GM23338 (cell line): ENCODE measurements around the gene RAD51D. TPM values are rescaled to one million over a fixed set of nuclear protein-coding genes. Genes with fewer than 3 reads are reported as not detected.

Experiments used
- ATAC-seq: fragments of 200-7000 bp; cut with Tn5 transposase; 3 replicates; pipeline ENCODE4 v1.9.1; 2020
- DNase-seq: peaks from one replicate; pipeline ENCODE4 v3.0.0-alpha.2; 2015; ENCODE audit warnings: low spot score
- H2AFZ ChIP-seq: fragments of 200-600 bp; sonication (generic); 2 replicates; pipeline ENCODE4 v1.8.0; 2016; ENCODE audit warnings: antibody characterized with exemption, mild to moderate bottlenecking, moderate library complexity
- H3F3A ChIP-seq: fragments of 200-600 bp; sonication (generic); replicated peaks from 2 replicates; pipeline ENCODE4 v1.8.0; 2017; ENCODE audit warnings: antibody characterized with exemption, mixed run types, low read depth
- H3K27ac ChIP-seq: fragments of 200-600 bp; sonication (generic); 2 replicates; pipeline ENCODE4 v1.6.1; 2016; ENCODE audit warnings: low read depth
- H3K27me3 ChIP-seq: fragments of 200-600 bp; sonication (generic); 2 replicates; pipeline ENCODE4 v1.8.0; 2016; ENCODE audit warnings: mild to moderate bottlenecking, mixed run types, moderate library complexity; ENCODE audit not compliant: insufficient read depth
- H3K36me3 ChIP-seq: fragments of 200-600 bp; sonication (generic); 2 replicates; pipeline ENCODE4 v1.8.0; 2016; ENCODE audit warnings: mild to moderate bottlenecking; ENCODE audit not compliant: insufficient read depth
- H3K4me1 ChIP-seq: fragments of 200-600 bp; sonication (generic); 2 replicates; pipeline ENCODE4 v1.8.0; 2016; ENCODE audit warnings: mild to moderate bottlenecking, moderate library complexity; ENCODE audit not compliant: insufficient read depth
- H3K4me2 ChIP-seq: fragments of 200-600 bp; sonication (generic); 2 replicates; pipeline ENCODE4 v1.7.1; 2017; ENCODE audit warnings: mixed run types
- H3K4me3 ChIP-seq: fragments of 200-600 bp; sonication (generic); 2 replicates; pipeline ENCODE4 v1.6.1; 2016; ENCODE audit warnings: mixed run types
- H3K79me2 ChIP-seq: fragments of 200-600 bp; sonication (generic); replicated peaks from 2 replicates; pipeline ENCODE4 v1.8.0; 2017; ENCODE audit warnings: mild to moderate bottlenecking; ENCODE audit not compliant: insufficient read depth
- H3K9me2 ChIP-seq: fragments of 200-600 bp; sonication (generic); 2 replicates; pipeline ENCODE4 v1.8.0; 2017; ENCODE audit not compliant: insufficient read depth
- H4K20me1 ChIP-seq: fragments of 200-600 bp; sonication (generic); replicated peaks from 2 replicates; pipeline ENCODE4 v1.8.0; 2017; ENCODE audit warnings: mild to moderate bottlenecking; ENCODE audit not compliant: insufficient read depth
- H3K27ac Mint-ChIP-seq: 2 replicates; pipeline ENCODE4 v1.8.0; 2020; ENCODE audit warnings: inconsistent platforms, mild to moderate bottlenecking, moderate library complexity, mixed read lengths
- H3K27me3 Mint-ChIP-seq: 3 replicates; pipeline ENCODE4 v1.8.0; 2022; ENCODE audit warnings: low read depth, mild to moderate bottlenecking, moderate library complexity, mixed read lengths, inconsistent platforms; ENCODE audit not compliant: insufficient read depth, poor library complexity
- H3K36me3 Mint-ChIP-seq: 3 replicates; pipeline ENCODE4 v1.8.0; 2021; ENCODE audit warnings: low read depth, mild to moderate bottlenecking, inconsistent platforms, moderate library complexity, mixed read lengths
- H3K4me1 Mint-ChIP-seq: 3 replicates; pipeline ENCODE4 v1.8.0; 2020; ENCODE audit warnings: mild to moderate bottlenecking, inconsistent platforms, mixed read lengths
- H3K4me3 Mint-ChIP-seq: 3 replicates; pipeline ENCODE4 v1.8.0; 2021; ENCODE audit warnings: moderate library complexity, mild to moderate bottlenecking, inconsistent platforms, mixed read lengths
- H3K9me3 Mint-ChIP-seq: 3 replicates; pipeline ENCODE4 v1.8.0; 2020; ENCODE audit warnings: moderate library complexity, mild to moderate bottlenecking, inconsistent platforms, mixed read lengths
- CREB1 ChIP-seq: fragments of 250-450 bp; sonication (Bioruptor Pico); IDR thresholded peaks from 2 replicates; pipeline ENCODE4 v1.5.0; 2020; ENCODE audit warnings: low read depth, mild to moderate bottlenecking, moderate library complexity
- CTCF ChIP-seq, 2 experiments: fragments of 200-600 bp in 1 of 2; sonication (generic) in 1 of 2; conservative IDR thresholded peaks; 2 replicates each; pipeline versions ENCODE4 v1.5.1 to v1.6.1; 2016 to 2017; ENCODE audit warnings: antibody characterized with exemption in 2 of 2, low read depth in 2 of 2, mild to moderate bottlenecking in 2 of 2, moderate library complexity in 1 of 2
- ETS1 ChIP-seq: IDR thresholded peaks from 2 replicates; pipeline ENCODE4 v1.6.1; 2016; ENCODE audit warnings: antibody characterized with exemption
- EZH2 ChIP-seq: fragments of 200-600 bp; sonication (generic); IDR thresholded peaks from one replicate; pipeline ENCODE4 v1.8.0; 2017; ENCODE audit warnings: antibody characterized with exemption, mild to moderate bottlenecking, low read depth; ENCODE audit not compliant: unreplicated experiment
- EZH2phosphoT487 ChIP-seq: fragments of 200-600 bp; sonication (generic); IDR thresholded peaks from one replicate; pipeline ENCODE4 v1.8.1; 2018; ENCODE audit warnings: antibody characterized with exemption; ENCODE audit not compliant: unreplicated experiment
- JUNB ChIP-seq: IDR thresholded peaks from one replicate; pipeline ENCODE4 v1.6.1; 2016; ENCODE audit warnings: antibody characterized with exemption; ENCODE audit not compliant: unreplicated experiment
- NANOG ChIP-seq: IDR thresholded peaks from 2 replicates; pipeline ENCODE4 v1.6.1; 2016; ENCODE audit warnings: antibody characterized with exemption, borderline replicate concordance
- POLR2AphosphoS5 ChIP-seq: IDR thresholded peaks from 2 replicates; pipeline ENCODE4 v1.6.1; 2016; ENCODE audit warnings: antibody characterized with exemption, low read depth
- REST ChIP-seq: IDR thresholded peaks from one replicate; pipeline ENCODE4 v1.6.1; 2018; ENCODE audit warnings: antibody characterized with exemption; ENCODE audit not compliant: unreplicated experiment
- STAT1 ChIP-seq: IDR thresholded peaks from one replicate; pipeline ENCODE4 v1.6.1; 2016; ENCODE audit warnings: antibody characterized with exemption; ENCODE audit not compliant: unreplicated experiment
- ZNF114 ChIP-seq: fragments of 250-450 bp; sonication (Bioruptor Pico); IDR thresholded peaks from 2 replicates; pipeline ENCODE4 v1.5.0; 2020; ENCODE audit warnings: mild to moderate bottlenecking, moderate library complexity
- ZNF331 ChIP-seq: fragments of 250-450 bp; sonication (Bioruptor Pico); IDR thresholded peaks from 2 replicates; pipeline ENCODE4 v1.5.0; 2020; ENCODE audit warnings: low read depth, mild to moderate bottlenecking, moderate library complexity
- ZNF462 ChIP-seq: fragments of 250-450 bp; sonication (Bioruptor Pico); IDR thresholded peaks from 2 replicates; pipeline ENCODE4 v1.5.0; 2020; ENCODE audit warnings: mild to moderate bottlenecking, moderate library complexity
- polyA plus RNA-seq: library from polyadenylated mRNA; unstranded; fragments of >200 nt; fragmentation: Nextera tagmentation; extraction: Ambion mirVana; gene quantifications from 2 replicates; pipeline ENCODE4 v1.2.1, GENCODE V29; 2016
- total RNA-seq: library from RNA; depleted of rRNA; stranded (reverse); fragments of >200 nt; shearing (Covaris generic); gene quantifications from 2 replicates; pipeline ENCODE4 v1.2.3, GENCODE V29; 2014

RAD51D gene
- total and polyA plus RNA-seq, 2 experiments from 2014 or later: 5.9 to 11.0 TPM

GRCh38 chr17:35046740-35047283 is 72.8 kb downstream of the RAD51D start:
- Histone ChIP-seq H3K79me2 (no peaks in the 10 kb centered on the region), H3K9me2 (no peaks in the 10 kb centered on the region), H3K4me1 (0 out of 2 replicates have a peak, but pooled peaks cover 2% of the 10 kb centered on the region), H2AFZ (no peak overlapping the region), H3K36me3 (no peaks in the 10 kb centered on the region), H3K4me2 (no peak overlapping the region), H3K27me3 (no peaks in the 10 kb centered on the region), H3F3A (0 out of 2 replicates have a peak, but pooled peaks cover 3% of the 10 kb centered on the region), H3K27ac (no peak overlapping the region), H3K4me3 (no peak overlapping the region), H4K20me1 (no peaks in the 10 kb centered on the region)
- no peak for DNase-seq
- H3K9me3 Mint-ChIP-seq: no peaks in the 10 kb centered on the region
- no peak overlapping the region for H3K4me3 Mint-ChIP-seq
- H3K27ac Mint-ChIP-seq: no peak overlapping the region; the same call in 1 of the 2 replicates
- peaks cover 2% of the 10 kb centered on the region for H3K27me3 Mint-ChIP-seq
- no peak for TF ChIP-seq ZNF114 (CRISPR knock-in tag)
- TF ChIP-seq NANOG: no peak
- TF ChIP-seq POLR2AphosphoS5: no peak
- no peak for TF ChIP-seq REST
- no peak for TF ChIP-seq ZNF331 (CRISPR knock-in tag)
- TF ChIP-seq EZH2: no peak
- no peak for TF ChIP-seq ZNF462 (CRISPR knock-in tag)
- no peak for TF ChIP-seq ETS1
- no peak for TF ChIP-seq EZH2phosphoT487
- no peak for TF ChIP-seq CREB1
- no peak for TF ChIP-seq STAT1
- TF ChIP-seq JUNB: no peak
- TF ChIP-seq CTCF (conservative IDR thresholded peaks at IDR 0.05; ENCODE audit: low read depth in 2 of 2): no peak
- H3K36me3 Mint-ChIP-seq: 0 out of 3 replicates have a peak, but pooled peaks cover 3% of the 10 kb centered on the region
- no peak for ATAC-seq
- H3K4me1 Mint-ChIP-seq: peaks cover 11% of the 10 kb centered on the region
